ENCODE data around the gene ZMIZ2.

Gene ZMIZ2

GRCh38 chr7:44814919-44815318 is 66.3 kb downstream of the ZMIZ2 start:
- Histone ChIP-seq H2AFZ (ENCODE audit: low read depth, low read length) (no peak overlapping the region), H3K4me1 (ENCODE audit: low read length) (peaks cover 4% of the 10 kb centered on the region), H3K27me3 (ENCODE audit: low read depth, low read length) (no peaks in the 10 kb centered on the region), H3K4me3 (ENCODE audit: low read length) (no peak overlapping the region), H3K79me2 (ENCODE audit: low read length) (no peaks in the 10 kb centered on the region), H3K36me3 (replicated peaks; ENCODE audit: low read depth, low read length) (no peaks in the 10 kb centered on the region), H3K9me3 (ENCODE audit: insufficient read depth, low read length) (no peaks in the 10 kb centered on the region), H3K9ac (ENCODE audit: low read length) (no peak overlapping the region), H3K27ac (ENCODE audit: low read length) (no peak overlapping the region), H4K20me1 (ENCODE audit: insufficient read depth, low read length) (no peaks in the 10 kb centered on the region), H3K4me2 (ENCODE audit: low read length) (no peak overlapping the region)
- peak; percentile 29 for TF ChIP-seq CTCF (IDR thresholded peaks at IDR 0.05; ENCODE audit: low read depth, low read length)
- TF ChIP-seq EZH2phosphoT487 (IDR thresholded peaks at IDR 0.05; ENCODE audit: low read depth): no peak

DNA sequence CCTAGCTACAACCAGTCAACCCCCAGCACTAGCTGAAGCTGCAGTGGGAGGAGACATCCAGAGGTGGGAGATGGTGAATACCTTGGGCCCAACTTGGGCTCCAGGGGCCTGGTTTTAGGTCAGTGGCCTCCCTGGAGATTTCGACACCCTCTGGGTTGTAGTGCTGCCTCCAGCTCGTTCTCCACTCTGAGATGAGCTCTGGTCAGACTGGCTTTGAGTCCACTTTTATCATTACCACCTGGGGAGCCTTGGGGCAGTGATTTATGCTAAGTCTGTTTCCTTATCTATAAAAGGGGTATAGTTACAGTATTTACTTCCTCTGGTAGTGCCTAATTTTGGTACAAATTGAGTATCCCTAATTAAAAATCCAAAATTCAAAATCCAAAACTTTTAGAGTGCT is 70.6 kb downstream of the ZMIZ2 start:
- Histone ChIP-seq H3K27ac (ENCODE audit: low read length) (no peak overlapping the region), H3K79me2 (ENCODE audit: low read length) (no peaks in the 10 kb centered on the region), H3K27me3 (ENCODE audit: low read depth, low read length) (no peaks in the 10 kb centered on the region), H3K36me3 (replicated peaks; ENCODE audit: low read depth, low read length) (no peaks in the 10 kb centered on the region), H3K4me2 (ENCODE audit: low read length) (no peak overlapping the region), H3K9ac (ENCODE audit: low read length) (no peak overlapping the region), H3K9me3 (ENCODE audit: insufficient read depth, low read length) (no peaks in the 10 kb centered on the region), H3K4me3 (ENCODE audit: low read length) (no peak overlapping the region), H2AFZ (ENCODE audit: low read depth, low read length) (no peak overlapping the region), H4K20me1 (ENCODE audit: insufficient read depth, low read length) (0 out of 2 replicates have a peak, but pooled peaks cover under 1% of the 10 kb centered on the region), H3K4me1 (ENCODE audit: low read length) (no peaks in the 10 kb centered on the region)
- TF ChIP-seq EZH2phosphoT487 (IDR thresholded peaks at IDR 0.05; ENCODE audit: low read depth) (no peak), CTCF (IDR thresholded peaks at IDR 0.05; ENCODE audit: low read depth, low read length) (no peak)

All from OCI-LY3 (cell line).